GM12892 (cell line): ENCODE measurements around the gene SP100.

Experiments used
- POLR2A ChIP-seq: IDR thresholded peaks from 2 replicates; pipeline ENCODE4 v1.6.1; 2011; ENCODE audit warnings: low read depth, low read length, control low read depth
- POLR2AphosphoS5 ChIP-seq: IDR thresholded peaks from 2 replicates; pipeline ENCODE4 v1.6.1; 2011; ENCODE audit warnings: low read depth, low read length, control low read depth

DNA sequence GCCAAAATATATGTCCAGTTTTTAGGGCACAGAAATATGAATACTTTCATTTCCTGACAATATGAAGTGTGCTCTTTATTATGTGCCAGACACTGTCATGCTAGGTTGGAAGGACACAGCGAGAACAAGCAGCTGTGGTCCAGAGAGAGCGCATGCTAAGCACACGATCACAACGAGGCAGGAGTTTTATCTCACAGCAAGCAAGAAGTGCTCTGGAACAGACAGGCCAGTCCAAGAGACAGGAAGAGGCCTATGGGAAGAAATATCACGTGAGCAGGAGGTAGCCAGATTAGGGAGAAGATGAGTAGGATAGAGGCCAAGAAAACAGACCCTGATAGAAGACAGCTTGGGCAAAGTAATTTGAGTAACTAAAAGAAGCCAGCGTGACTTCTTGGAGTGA, 161.1 kb downstream of the SP100 start:
- TF ChIP-seq POLR2AphosphoS5: no peak
- TF ChIP-seq POLR2A: no peak
